HG03039 (cell line): ENCODE data around the gene TFPI.

Source experiments
- ATAC-seq: cut with Tn5 transposase; IDR thresholded peaks from one replicate; pipeline ENCODE4 v1.9.1; 2021; ENCODE audit warnings: mild to moderate bottlenecking, moderate library complexity; ENCODE audit not compliant: unreplicated experiment

TFPI gene

DNA sequence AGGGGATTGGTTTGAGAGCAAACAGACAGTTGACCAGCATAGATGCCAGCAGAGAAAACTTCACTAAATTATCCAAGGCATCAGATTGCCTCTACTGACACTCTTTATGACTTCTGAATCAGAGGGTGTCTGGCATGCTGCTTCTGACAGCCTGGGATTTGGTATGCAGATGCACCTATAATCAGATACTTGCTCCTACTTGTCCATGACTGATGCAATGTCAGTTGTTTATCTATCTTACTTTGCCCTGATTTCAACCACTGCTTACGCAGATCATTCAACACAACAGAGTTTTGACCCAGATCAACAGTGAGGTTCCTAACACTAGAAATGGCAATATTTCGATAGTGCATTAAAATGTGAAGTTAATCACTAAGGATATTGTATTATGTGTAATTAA lies 83.5 kb downstream of the TFPI start:
- no peak for ATAC-seq

- ATAC-seq = no peak
Measured at GRCh38 chr2:187469538-187469937, 84.7 kb downstream of the TFPI start.

DNA sequence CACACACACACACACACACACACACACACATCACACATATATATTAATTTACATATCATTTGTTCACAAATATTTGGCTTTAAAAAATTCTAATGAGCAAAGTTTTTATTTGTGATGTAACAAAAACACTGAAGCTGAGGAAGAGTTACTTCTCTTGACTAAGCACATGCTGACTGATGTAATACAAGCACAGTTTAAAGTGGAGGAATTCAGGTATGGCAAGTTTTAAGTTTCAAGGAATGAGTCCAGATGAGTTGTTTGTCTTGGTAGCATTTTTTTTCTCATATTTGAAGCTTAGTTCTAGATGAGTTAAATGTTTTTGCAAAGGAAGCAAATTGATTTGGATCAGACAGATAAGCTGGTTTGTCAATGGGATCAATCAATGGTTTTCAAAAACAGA lies 86.0 kb downstream of the TFPI start:
- no peak for ATAC-seq

DNA sequence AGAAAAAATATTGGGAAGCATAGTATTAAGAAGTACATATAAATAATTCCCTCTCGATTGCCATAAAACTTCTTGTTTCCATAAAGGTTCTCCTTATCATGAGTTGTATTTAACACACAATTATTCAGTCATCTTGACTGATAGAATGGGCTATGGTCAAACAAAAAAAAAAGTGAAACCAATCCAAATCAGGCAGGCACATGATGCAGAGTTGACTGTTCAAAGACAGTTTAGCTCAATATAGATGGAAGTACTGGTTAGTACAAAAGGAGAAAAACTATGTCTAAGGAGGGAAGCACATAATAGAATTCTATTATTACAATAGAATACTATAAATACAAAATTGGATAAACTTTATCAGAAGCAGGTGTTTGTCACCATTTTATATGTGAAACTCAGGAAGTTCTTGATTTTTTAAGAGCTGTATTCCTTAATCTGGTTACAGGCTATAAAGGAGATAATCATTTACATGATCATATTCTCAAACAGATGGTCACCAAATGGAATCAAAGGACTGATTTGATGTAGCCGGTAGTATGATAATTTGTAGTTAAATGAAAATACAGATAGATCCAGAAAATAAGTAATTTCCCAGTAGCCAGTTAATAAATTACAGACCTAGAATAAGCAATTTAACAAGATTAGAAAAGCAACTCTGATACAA lies 88.0 kb downstream of the TFPI start:
- ATAC-seq = no peak

GRCh38 chr2:187462839-187463238 lies 91.4 kb downstream of the TFPI start:
- ATAC-seq = no peak

- ATAC-seq = no peak
Measured at GRCh38 chr2:187461294-187462261, 92.7 kb downstream of the TFPI start.

DNA sequence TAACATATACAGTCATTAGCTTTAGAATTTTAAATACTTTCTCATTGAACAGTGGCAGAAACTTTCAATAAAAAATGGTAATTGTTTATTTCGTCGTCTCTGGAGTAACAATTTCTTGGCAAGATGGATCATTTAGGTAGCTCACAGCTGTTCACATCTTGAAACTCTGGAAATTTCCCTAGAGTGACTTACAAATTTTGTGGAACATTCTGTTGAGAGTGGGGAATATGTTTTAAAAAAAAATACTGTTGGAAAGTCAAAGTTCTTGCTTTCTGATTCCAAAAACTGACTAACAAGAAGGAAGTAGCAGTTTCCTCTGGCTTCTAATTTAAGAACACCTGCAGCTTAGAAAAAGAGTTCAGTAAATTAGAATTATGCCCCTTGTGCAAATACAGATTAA lies 95.0 kb downstream of the TFPI start:
- ATAC-seq = no peak

DNA sequence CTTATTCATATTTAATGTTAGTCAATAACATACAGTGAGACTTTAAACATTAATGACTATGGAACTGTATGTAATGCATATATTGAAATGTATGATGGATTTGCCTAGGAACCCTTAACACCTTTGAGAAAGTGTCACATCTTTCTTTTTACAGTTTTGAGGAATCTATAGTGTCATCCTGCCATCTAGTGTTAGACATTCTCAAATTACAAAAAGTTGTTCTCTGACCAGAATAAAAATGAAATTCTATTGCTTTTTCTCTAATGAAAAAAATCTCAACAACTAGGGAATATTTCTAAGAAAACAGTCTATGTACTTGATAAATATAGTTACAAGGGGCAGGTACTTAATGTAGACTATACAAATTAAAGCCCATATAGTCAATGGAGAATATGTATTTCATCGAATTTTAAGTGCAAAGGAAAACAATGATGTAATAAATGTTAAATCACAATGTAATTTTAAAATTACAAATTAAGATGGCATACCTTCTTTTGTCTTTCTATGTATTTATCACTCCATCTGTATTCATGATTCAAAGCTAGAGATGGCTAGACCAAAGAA lies 101.1 kb downstream of the TFPI start:
- ATAC-seq = no peak

- no peak for ATAC-seq
Measured at GRCh38 chr2:187451510-187451909, 102.7 kb downstream of the TFPI start.

DNA sequence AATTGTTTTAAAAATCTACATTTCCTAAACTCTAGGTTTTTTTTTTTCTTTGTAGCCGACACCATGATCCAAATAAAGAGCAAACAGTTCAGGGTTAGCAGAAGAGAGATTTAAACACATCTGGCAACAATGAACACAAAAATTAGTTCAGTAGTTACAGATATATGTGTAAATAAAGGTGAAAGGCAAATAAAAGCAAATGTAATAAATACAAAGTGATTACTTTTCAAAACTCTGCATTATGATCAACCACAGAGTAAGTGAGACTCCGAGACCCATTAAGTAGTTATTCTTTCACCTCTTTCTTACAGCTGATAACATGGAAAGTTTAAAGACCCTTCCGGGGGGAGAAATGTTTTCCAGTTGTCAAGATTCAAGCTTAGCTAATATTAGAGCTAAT lies 106.9 kb downstream of the TFPI start:
- no peak for ATAC-seq

DNA sequence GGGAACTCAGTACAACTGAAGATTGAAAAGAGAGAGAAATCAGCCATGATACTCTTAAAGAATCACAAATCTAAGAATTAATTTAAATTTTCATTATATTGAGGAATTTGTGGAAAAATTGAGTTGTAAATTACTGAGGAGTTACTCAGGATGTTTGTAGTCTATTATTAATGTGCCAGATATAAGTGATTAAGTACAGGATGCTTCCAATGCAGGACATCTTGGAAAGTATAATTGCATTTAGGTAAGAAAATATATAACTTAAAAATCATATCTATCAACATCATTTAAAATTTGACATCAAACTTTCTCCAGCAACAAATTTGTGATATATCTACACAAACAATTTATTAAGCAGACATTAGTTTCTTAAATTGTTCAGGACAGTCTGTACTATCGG lies 107.5 kb downstream of the TFPI start:
- no peak for ATAC-seq

GRCh38 chr2:187445051-187445450 lies 109.2 kb downstream of the TFPI start:
- no peak for ATAC-seq

- ATAC-seq = no peak
Measured at GRCh38 chr2:187442778-187443177, 111.5 kb downstream of the TFPI start.

DNA sequence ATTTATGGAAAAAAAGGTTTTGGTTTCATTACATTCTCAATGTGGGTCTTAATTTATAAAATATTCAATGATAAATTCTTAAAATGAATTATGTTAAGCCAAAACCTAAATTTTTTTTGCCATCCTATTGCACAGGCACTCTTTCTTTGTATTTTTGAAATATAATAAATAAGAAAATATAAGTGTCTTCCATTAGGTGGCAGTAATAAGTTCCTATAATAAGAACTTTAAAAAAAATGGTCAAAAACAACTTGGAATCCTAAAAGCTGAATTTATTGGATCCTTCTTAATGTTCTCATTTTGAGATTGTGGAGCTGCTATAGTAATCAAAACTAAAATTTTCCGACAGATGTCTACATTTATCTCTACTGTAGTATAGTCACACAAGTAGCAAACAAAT lies 111.9 kb downstream of the TFPI start:
- ATAC-seq = no peak

GRCh38 chr2:187440101-187440675 lies 114.0 kb downstream of the TFPI start:
- no peak for ATAC-seq

GRCh38 chr2:187438455-187438854 lies 115.8 kb downstream of the TFPI start:
- no peak for ATAC-seq

DNA sequence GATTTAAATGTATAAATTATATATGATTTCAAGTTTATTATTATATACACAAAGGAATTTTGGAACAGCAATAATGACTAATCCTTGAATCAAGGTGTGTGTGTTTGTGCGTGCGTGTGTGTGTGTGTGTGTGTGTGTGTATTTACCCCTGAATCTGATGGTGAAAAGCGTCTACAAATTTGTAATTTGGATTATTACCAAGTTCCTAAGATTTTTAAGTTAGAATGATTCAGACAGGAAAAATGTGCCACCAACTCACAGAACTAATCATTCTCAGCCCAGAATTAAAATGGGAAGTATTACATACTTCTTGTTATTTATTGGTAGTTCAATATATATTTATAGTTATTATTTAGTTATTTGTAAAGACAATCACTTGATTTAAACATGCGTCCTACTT lies 118.5 kb downstream of the TFPI start:
- ATAC-seq = no peak

DNA sequence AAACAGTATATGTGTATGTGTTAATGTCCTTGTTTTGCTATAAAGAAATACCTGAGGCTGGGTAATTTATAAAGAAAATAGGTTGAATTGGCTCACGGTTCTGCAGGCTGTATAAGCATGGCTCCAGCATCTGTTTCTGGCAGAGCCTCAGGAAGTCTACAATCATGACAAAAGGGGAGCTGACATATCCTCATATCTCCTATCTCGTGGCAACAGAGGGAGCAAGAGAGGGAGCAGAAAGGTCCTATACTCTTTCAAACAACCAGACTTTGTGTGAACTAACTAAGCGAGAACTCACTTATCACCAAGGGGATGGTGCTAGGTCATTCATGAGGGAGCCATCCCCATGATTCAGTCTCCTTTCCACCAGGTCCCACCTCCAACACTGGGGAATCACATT lies 119.2 kb downstream of the TFPI start:
- no peak for ATAC-seq

- no peak for ATAC-seq
Measured at GRCh38 chr2:187434342-187434785, 119.9 kb downstream of the TFPI start.

DNA sequence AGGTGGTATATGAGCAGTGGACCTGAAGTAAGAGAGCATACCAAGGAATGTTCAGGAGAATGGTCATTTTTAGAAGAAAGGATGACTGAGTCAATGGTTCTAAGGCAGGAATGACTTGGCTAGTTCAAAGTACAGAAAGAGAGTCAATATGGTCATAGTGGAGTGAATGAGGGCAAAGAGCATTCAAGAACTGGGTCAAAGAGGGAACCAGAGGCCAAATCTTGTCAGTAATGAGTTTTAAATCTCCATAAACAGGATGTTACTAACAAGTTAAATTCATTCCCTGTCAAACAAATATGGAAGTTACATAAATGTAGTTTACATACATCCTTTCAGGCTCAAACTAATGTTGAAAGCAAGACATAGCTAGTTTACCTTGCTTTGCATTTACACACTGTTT lies 122.3 kb downstream of the TFPI start:
- ATAC-seq = no peak

DNA sequence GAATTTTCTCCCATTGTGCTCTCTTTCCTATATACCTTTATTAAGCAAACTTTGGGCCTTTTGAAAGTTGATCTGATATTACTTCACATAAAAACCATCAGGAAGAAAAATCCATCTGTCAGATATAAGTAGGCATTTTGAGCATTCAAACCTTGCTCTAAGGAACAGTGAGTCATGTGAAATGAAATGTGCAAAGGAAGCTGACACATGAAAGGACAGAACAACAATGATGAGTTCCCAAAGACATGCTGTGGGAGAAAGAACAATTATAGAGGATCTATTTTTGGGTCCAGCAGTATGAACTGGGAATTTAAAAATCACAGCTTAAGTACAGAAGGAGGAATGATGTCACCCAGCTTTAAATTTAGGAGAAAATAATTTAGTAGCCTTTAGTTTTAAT lies 124.2 kb downstream of the TFPI start:
- ATAC-seq = no peak

GRCh38 chr2:187424146-187424545 lies 130.1 kb downstream of the TFPI start:
- ATAC-seq = no peak
